H9 (cell line): ENCODE measurements around the gene SUPT5H. TPM values are rescaled to one million over a fixed set of nuclear protein-coding genes. Genes with fewer than 3 reads are reported as not detected.

Source experiments
- DNase-seq: peaks from one replicate; pipeline ENCODE4 v3.0.0-alpha.2; 2017
- H2AFZ ChIP-seq: one replicate; pipeline ENCODE4 v1.6.1; 2013; ENCODE audit warnings: mild to moderate bottlenecking, low read length, control low read depth, moderate library complexity
- H2AK5ac ChIP-seq: 2 replicates; pipeline ENCODE4 v1.6.1; 2013; ENCODE audit warnings: low read length, control low read depth, mixed read lengths; ENCODE audit not compliant: insufficient read length
- H2BK120ac ChIP-seq: one replicate; pipeline ENCODE4 v1.6.1; 2013; ENCODE audit warnings: low read depth, mild to moderate bottlenecking, low read length, control low read depth, inconsistent platforms; ENCODE audit not compliant: poor library complexity, severe bottlenecking
- H2BK12ac ChIP-seq: 2 replicates; pipeline ENCODE4 v1.6.1; 2013; ENCODE audit warnings: low read length, control low read depth, mixed read lengths, low read depth; ENCODE audit not compliant: insufficient read length
- H2BK15ac ChIP-seq: 2 replicates; pipeline ENCODE4 v1.6.1; 2013; ENCODE audit warnings: low read depth, low read length, control low read depth
- H2BK20ac ChIP-seq: one replicate; pipeline ENCODE4 v1.6.1; 2013; ENCODE audit warnings: low read depth, mild to moderate bottlenecking, low read length, control low read depth, inconsistent platforms; ENCODE audit not compliant: poor library complexity, severe bottlenecking
- H2BK5ac ChIP-seq: 2 replicates; pipeline ENCODE4 v1.6.1; 2013; ENCODE audit warnings: low read length, control low read depth, mixed read lengths; ENCODE audit not compliant: insufficient read length
- H3K14ac ChIP-seq: 2 replicates; pipeline ENCODE4 v1.6.1; 2013; ENCODE audit warnings: low read length, control low read depth; ENCODE audit not compliant: insufficient read depth
- H3K18ac ChIP-seq: 2 replicates; pipeline ENCODE4 v1.6.1; 2013; ENCODE audit warnings: low read depth, mild to moderate bottlenecking, mixed read lengths, low read length, control low read depth; ENCODE audit not compliant: insufficient read length
- H3K23ac ChIP-seq: 2 replicates; pipeline ENCODE4 v1.6.1; 2013; ENCODE audit warnings: low read length, control low read depth, mixed read lengths, low read depth; ENCODE audit not compliant: insufficient read length
- H3K23me2 ChIP-seq: 2 replicates; pipeline ENCODE4 v1.6.1; 2013; ENCODE audit warnings: low read depth, mild to moderate bottlenecking, mixed read lengths, low read length, control low read depth; ENCODE audit not compliant: insufficient read length, poor library complexity, severe bottlenecking
- H3K27ac ChIP-seq: 2 replicates; pipeline ENCODE4 v1.5.1; 2013; ENCODE audit warnings: low read length, control low read depth, mixed read lengths, low read depth; ENCODE audit not compliant: insufficient read length
- H3K27me3 ChIP-seq: 2 replicates; pipeline ENCODE4 v1.6.1; 2013; ENCODE audit warnings: low read length, control low read depth, inconsistent platforms; ENCODE audit not compliant: insufficient read depth
- H3K4ac ChIP-seq: 2 replicates; pipeline ENCODE4 v1.6.1; 2013; ENCODE audit warnings: low read depth, mild to moderate bottlenecking, control low read depth, inconsistent platforms, low read length, moderate library complexity
- H3K4me1 ChIP-seq: 2 replicates; pipeline ENCODE4 v1.6.1; 2013; ENCODE audit warnings: low read length, control low read depth, inconsistent platforms; ENCODE audit not compliant: insufficient read depth
- H3K4me2 ChIP-seq: 2 replicates; pipeline ENCODE4 v1.6.1; 2013; ENCODE audit warnings: low read length, control low read depth, mixed read lengths; ENCODE audit not compliant: insufficient read length, insufficient read depth
- H3K56ac ChIP-seq: 2 replicates; pipeline ENCODE4 v1.6.1; 2013; ENCODE audit warnings: low read depth, mild to moderate bottlenecking, mixed read lengths, low read length, control low read depth; ENCODE audit not compliant: insufficient read length
- H3K79me1 ChIP-seq: 2 replicates; pipeline ENCODE4 v1.6.1; 2013; ENCODE audit warnings: low read depth, mild to moderate bottlenecking, moderate library complexity, low read length, control low read depth, inconsistent platforms; ENCODE audit not compliant: insufficient read depth, poor library complexity, severe bottlenecking
- H3K79me2 ChIP-seq: 2 replicates; pipeline ENCODE4 v1.6.1; 2013; ENCODE audit warnings: low read length, control low read depth, inconsistent platforms; ENCODE audit not compliant: insufficient read depth
- H3K9ac ChIP-seq: 2 replicates; pipeline ENCODE4 v1.6.1; 2013; ENCODE audit warnings: low read length, control low read depth, mixed read lengths; ENCODE audit not compliant: insufficient read length; ENCODE audit errors: extremely low read depth
- H3K9me3 ChIP-seq: one replicate; pipeline ENCODE4 v1.6.1; 2013; ENCODE audit warnings: low read depth, low read length, inconsistent platforms; ENCODE audit not compliant: control insufficient read depth
- H3T11ph ChIP-seq: one replicate; pipeline ENCODE4 v1.6.1; 2013; ENCODE audit warnings: mild to moderate bottlenecking, low read length, control low read depth, inconsistent platforms
- H4K20me1 ChIP-seq: one replicate; pipeline ENCODE4 v1.6.1; 2013; ENCODE audit not compliant: control insufficient read depth, insufficient read length, insufficient read depth
- H4K5ac ChIP-seq: 2 replicates; pipeline ENCODE4 v1.6.1; 2013; ENCODE audit warnings: low read depth, mild to moderate bottlenecking, mixed read lengths, low read length, control low read depth; ENCODE audit not compliant: insufficient read length
- H4K8ac ChIP-seq: replicated peaks from 2 replicates; pipeline ENCODE4 v1.6.1; 2013; ENCODE audit warnings: low read length, control low read depth, mixed read lengths, low read depth; ENCODE audit not compliant: insufficient read length
- H4K91ac ChIP-seq: 2 replicates; pipeline ENCODE4 v1.6.1; 2013; ENCODE audit warnings: low read depth, mild to moderate bottlenecking, moderate library complexity, mixed read lengths, low read length, control low read depth; ENCODE audit not compliant: insufficient read length
- H3K27ac Mint-ChIP-seq, 3 experiments: 2 replicates in 2 of 3; 3 replicates in 1 of 3; pipeline ENCODE4 v1.8.0; 2020 to 2021; ENCODE audit warnings: mixed read lengths in 3 of 3, mild to moderate bottlenecking in 1 of 3, moderate library complexity in 1 of 3
- H3K27me3 Mint-ChIP-seq: 2 replicates; pipeline ENCODE4 v1.8.0; 2021; ENCODE audit warnings: low read depth, mild to moderate bottlenecking, moderate library complexity, mixed read lengths
- H3K36me3 Mint-ChIP-seq, 3 experiments: 2 replicates in 2 of 3; 3 replicates in 1 of 3; pipeline ENCODE4 v1.8.0; 2020 to 2021; ENCODE audit warnings: low read depth in 3 of 3, mixed read lengths in 3 of 3; ENCODE audit not compliant: insufficient read depth in 1 of 3
- H3K4me1 Mint-ChIP-seq, 2 experiments: 2 replicates each; pipeline ENCODE4 v1.8.0; 2020; ENCODE audit warnings: mixed read lengths in 2 of 2
- H3K4me3 Mint-ChIP-seq, 2 experiments: 2 replicates in 1 of 2; 3 replicates in 1 of 2; pipeline ENCODE4 v1.8.0; 2020 to 2021; ENCODE audit warnings: mild to moderate bottlenecking in 2 of 2, mixed read lengths in 2 of 2, moderate library complexity in 1 of 2
- H3K9me3 Mint-ChIP-seq, 2 experiments: 2 replicates in 1 of 2; 3 replicates in 1 of 2; pipeline ENCODE4 v1.8.0; 2020; ENCODE audit warnings: mild to moderate bottlenecking in 2 of 2, mixed read lengths in 2 of 2, moderate library complexity in 1 of 2
- WGBS: extraction: QIAGEN DNeasy Blood & Tissue Kit; methylation state at CpG from one replicate; pipeline ENCODE4 v1.1.7; 2013; ENCODE audit warnings: missing lambda C conversion rate, low lambda C conversion rate, mixed read lengths; ENCODE audit not compliant: insufficient read length; ENCODE audit errors: extremely low coverage; 5-methylcytosine and 5-hydroxymethylcytosine counted together
- total RNA-seq: library from RNA; stranded (reverse); gene quantifications from 2 replicates; pipeline ENCODE4 v1.2.1, GENCODE V29; 2021
- TF ChIP-seq, protein P1 (sequence below): fragments of 200-600 bp; sonication (generic); conservative IDR thresholded peaks from 3 replicates; pipeline ENCODE4 v1.8.0; 2021; ENCODE audit warnings: antibody characterized with exemption, mild to moderate bottlenecking

SUPT5H gene
- total RNA-seq, 1 experiment from 2014 or later: 145 TPM

DNA sequence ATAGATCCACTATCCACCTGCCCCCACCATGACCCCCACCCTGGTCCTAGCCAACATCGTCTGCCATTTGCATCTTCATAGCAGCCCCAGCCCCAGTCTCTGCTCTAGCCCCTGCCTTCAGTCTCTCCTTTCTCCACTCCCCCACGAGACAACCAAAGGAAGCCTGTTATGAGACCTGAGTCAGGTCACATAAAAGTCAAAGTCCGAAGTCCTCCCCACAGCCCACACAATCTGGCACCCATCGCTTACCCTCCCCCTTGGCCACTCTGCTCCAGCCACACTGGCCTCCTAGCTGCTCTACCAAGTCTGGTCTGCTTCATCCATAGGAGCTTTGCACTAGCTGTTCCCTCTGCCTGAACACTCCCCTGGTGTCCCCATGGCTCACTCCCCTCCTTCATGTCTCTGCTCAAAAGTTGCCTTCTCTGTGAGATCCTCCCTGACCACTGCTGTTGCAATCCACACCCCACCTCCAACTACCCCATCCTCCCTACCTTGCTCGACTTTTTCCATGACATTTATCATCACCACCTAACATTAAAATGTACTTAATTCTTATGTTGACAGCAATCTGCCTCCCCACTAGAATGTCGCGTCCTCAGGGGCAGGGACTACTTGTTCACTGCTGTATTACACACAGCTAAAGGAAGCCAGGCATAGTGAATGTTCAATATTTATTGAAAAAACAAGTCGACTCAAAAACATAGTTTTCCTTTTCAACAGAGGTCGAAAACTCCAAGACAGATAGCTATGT, 34.1 kb upstream of the SUPT5H start:
- Histone ChIP-seq H3K9me3 (no peaks in the 10 kb centered on the region), H3K27ac (no peak overlapping the region), H3K27me3 (no peaks in the 10 kb centered on the region), H2BK20ac (no peak overlapping the region), H3K18ac (no peak overlapping the region), H3K23ac (no peak overlapping the region), H2AFZ (no peak overlapping the region), H2BK120ac (no peak overlapping the region), H3K4ac (no peak overlapping the region), H3K56ac (no peak overlapping the region), H3K9ac (no peak overlapping the region), H2AK5ac (no peak overlapping the region), H4K5ac (no peak overlapping the region), H4K8ac (no peak overlapping the region), H3K14ac (no peak overlapping the region), H3K79me1 (peaks cover 6% of the 10 kb centered on the region), H3T11ph (no peak overlapping the region), H2BK12ac (no peak overlapping the region), H3K4me1 (peaks cover 4% of the 10 kb centered on the region; the same call in 1 of the 2 replicates), H4K91ac (no peak overlapping the region), H3K23me2 (peaks cover 19% of the 10 kb centered on the region), H3K4me2 (peak overlapping the region; percentile 27), H3K79me2 (peaks cover 9% of the 10 kb centered on the region; the same call in 1 of the 2 replicates), H2BK5ac (no peak overlapping the region), H2BK15ac (no peak overlapping the region), H4K20me1 (peaks cover 2% of the 10 kb centered on the region)
- Mint-ChIP-seq H3K4me1 (peaks cover 41 to 51% of the 10 kb centered on the region in 2 experiments), H3K9me3 (no peaks in the 10 kb centered on the region; a peak in 1 of 5 replicates), H3K4me3 (peak overlapping the region; percentile 96 to 97), H3K36me3 (peaks cover 10 to 32% (median 24%) of the 10 kb centered on the region in 3 experiments), H3K27me3 (peaks cover 1% of the 10 kb centered on the region; the same call in 1 of the 2 replicates), H3K27ac (peak overlapping the region; percentile 12 to 76 (median 73); a peak in 6 of 7 replicates)
- no CpG with 5 or more reads among the region's 9 CpGs for WGBS
- DNase-seq: no peak
- TF ChIP-seq, protein P1, sequence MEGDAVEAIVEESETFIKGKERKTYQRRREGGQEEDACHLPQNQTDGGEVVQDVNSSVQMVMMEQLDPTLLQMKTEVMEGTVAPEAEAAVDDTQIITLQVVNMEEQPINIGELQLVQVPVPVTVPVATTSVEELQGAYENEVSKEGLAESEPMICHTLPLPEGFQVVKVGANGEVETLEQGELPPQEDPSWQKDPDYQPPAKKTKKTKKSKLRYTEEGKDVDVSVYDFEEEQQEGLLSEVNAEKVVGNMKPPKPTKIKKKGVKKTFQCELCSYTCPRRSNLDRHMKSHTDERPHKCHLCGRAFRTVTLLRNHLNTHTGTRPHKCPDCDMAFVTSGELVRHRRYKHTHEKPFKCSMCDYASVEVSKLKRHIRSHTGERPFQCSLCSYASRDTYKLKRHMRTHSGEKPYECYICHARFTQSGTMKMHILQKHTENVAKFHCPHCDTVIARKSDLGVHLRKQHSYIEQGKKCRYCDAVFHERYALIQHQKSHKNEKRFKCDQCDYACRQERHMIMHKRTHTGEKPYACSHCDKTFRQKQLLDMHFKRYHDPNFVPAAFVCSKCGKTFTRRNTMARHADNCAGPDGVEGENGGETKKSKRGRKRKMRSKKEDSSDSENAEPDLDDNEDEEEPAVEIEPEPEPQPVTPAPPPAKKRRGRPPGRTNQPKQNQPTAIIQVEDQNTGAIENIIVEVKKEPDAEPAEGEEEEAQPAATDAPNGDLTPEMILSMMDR: no peak
